GM12864 (cell line): ENCODE results near the gene SOX6.
"Not testable (repeated sequence)": the region's sequence is repeated elsewhere in the genome, so short reads cannot be mapped to it uniquely, and the experiment has no call there.

Experiments
- DNase-seq: peaks from one replicate; pipeline ENCODE4 v3.0.0-alpha.2; 2011; ENCODE audit warnings: low read depth
- H3K4me3 ChIP-seq: 2 replicates; pipeline ENCODE4 v1.5.1; 2011; ENCODE audit warnings: mild to moderate bottlenecking, low read depth, low read length, control low read depth
- CTCF ChIP-seq: IDR thresholded peaks from 2 replicates; pipeline ENCODE4 v1.5.1; 2011; ENCODE audit warnings: low read depth, mild to moderate bottlenecking, moderate library complexity, low read length, control low read depth, inconsistent platforms; ENCODE audit errors: missing control alignments

SOX6 gene

DNA sequence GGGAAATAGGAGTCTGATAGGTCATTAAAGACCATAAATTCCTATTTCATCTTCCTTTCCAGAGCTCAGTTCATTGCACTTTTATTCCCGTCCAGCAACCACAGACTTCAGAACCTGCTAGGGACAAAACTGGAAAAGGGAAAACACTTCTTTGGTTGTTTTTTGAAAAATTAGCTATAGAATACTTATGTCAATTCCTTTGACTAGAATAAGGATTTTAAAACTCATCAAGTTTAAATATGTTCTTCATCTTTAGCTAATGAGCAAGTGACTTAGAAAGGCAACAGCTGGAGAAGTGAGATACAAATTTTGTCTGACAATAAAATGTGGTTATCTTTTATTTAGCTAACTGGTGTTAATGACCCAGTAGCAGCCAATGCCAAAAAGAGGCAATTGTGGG, 206.9 kb downstream of the SOX6 start:
- TF ChIP-seq CTCF: no peak
- DNase-seq: no peak
- H3K4me3 ChIP-seq: no peak overlapping the region

- no peak for TF ChIP-seq CTCF
- no peak for DNase-seq
- no peak overlapping the region for H3K4me3 ChIP-seq
Measured at GRCh38 chr11:16148301-16148931, 207.9 kb downstream of the SOX6 start.

- DNase-seq, H3K4me3 ChIP-seq: not testable (repeated sequence)
Measured at GRCh38 chr11:16146980-16147379, 209.4 kb downstream of the SOX6 start.

- H3K4me3 ChIP-seq, DNase-seq: not testable (repeated sequence)
Measured at GRCh38 chr11:16141614-16142013, 214.7 kb downstream of the SOX6 start.

- not testable (repeated sequence) for H3K4me3 ChIP-seq, DNase-seq
Measured at GRCh38 chr11:16141162-16141561, 215.2 kb downstream of the SOX6 start.

DNA sequence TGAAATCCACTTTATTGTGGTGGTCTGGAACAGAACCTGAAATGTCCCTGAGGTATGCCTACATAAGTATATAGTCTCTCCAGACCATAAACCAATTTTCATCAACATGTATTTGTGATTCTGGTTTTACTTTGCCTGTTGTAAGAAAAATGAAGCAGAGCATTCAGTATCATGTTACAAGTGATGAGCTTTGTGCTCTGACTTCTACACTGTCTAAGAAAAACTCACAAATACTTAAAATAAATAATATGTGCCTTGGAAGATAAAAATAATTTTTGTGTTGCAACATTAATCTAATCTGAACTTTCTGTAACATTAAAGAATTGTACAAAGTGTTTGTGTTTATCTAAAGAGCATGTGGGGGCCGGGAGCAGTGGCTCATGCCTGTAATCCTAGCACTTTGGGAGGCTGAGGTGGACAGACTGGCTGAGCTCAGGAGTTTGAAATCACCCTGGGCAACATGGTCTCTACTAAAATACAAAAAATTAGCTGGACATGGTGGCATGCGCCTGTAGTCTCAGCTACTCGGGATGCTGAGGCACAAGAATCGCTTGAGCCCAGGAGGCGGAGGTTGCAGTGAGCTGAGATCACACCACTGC, 219.5 kb downstream of the SOX6 start:
- no peak for TF ChIP-seq CTCF
- no peak overlapping the region for H3K4me3 ChIP-seq
- DNase-seq: no peak

- H3K4me3 ChIP-seq: no peak overlapping the region
- no peak for TF ChIP-seq CTCF
- no peak for DNase-seq
Measured at GRCh38 chr11:16133867-16134266, 222.5 kb downstream of the SOX6 start.

- no peak for DNase-seq
- H3K4me3 ChIP-seq: no peak overlapping the region
- no peak for TF ChIP-seq CTCF
Measured at GRCh38 chr11:16127732-16128131, 228.6 kb downstream of the SOX6 start.
